Renal cortex interstitium (tissue), 11 donors: ENCODE measurements around the gene MUC20. TPM values are rescaled to one million over a fixed set of nuclear protein-coding genes. Genes with fewer than 3 reads are reported as not detected.
"Not testable (repeated sequence)": the region's sequence is repeated elsewhere in the genome, so short reads cannot be mapped to it uniquely, and the experiment has no call there.

ENCODE experiments used
- DNase-seq, 11 donors: peaks; one replicate each; pipeline ENCODE4 v3.0.0-alpha.2; 2013; ENCODE audit warnings: low read depth in 9 of 11, low spot score in 4 of 11; ENCODE audit errors: extremely low read depth in 1 of 11
- polyA plus RNA-seq, 3 donors: library from polyadenylated mRNA; unstranded; fragments of 120-200 nt; gene quantifications; one replicate each; pipeline ENCODE4 v1.2.1, GENCODE V29; 2013; ENCODE audit not compliant: insufficient read length in 3 of 3

The MUC20 gene
- polyA plus RNA-seq, 3 donors: 16.3 to 37.2 (median 16.7) TPM

DNA sequence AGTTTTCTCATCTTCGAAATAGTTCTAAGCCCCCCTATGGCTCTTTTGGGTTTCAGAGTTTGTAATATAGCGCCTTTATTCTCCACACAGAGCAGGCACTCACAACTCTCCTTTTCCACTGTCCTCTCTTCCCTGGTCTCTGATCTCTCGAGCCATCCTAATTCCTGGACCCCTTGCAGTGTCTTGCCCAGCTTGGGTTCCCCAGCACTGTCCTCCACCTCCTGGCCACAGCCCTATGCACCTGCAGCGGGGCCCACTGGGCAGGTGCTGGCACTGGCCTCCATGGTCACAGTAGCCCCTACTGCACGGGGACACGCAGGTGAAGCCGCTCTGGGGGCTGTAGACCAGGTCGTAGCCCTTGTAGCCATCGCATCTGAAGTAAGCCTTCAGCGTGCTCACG, 27.9 kb downstream of the MUC20 start:
- no peak for DNase-seq

DNA sequence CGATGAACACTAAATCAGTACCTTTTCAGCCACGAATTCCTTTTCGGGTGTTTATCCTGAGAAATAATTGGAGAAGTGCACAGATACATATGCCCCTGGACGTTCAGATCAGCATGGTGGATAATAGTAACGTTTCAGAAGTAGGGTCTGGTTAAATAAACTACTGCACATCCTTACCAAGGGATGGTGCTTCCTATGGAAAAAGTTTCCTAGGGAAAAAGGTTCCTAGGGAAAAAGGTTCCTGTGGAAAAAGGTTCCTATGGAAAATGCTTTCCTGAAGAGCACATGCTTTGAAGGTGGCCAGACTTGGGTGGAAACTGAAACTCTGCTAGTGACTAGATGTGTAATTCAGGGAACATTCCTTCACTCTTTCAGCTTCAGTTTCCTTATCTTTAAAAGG, 28.3 kb downstream of the MUC20 start:
- DNase-seq: not testable (repeated sequence)

DNA sequence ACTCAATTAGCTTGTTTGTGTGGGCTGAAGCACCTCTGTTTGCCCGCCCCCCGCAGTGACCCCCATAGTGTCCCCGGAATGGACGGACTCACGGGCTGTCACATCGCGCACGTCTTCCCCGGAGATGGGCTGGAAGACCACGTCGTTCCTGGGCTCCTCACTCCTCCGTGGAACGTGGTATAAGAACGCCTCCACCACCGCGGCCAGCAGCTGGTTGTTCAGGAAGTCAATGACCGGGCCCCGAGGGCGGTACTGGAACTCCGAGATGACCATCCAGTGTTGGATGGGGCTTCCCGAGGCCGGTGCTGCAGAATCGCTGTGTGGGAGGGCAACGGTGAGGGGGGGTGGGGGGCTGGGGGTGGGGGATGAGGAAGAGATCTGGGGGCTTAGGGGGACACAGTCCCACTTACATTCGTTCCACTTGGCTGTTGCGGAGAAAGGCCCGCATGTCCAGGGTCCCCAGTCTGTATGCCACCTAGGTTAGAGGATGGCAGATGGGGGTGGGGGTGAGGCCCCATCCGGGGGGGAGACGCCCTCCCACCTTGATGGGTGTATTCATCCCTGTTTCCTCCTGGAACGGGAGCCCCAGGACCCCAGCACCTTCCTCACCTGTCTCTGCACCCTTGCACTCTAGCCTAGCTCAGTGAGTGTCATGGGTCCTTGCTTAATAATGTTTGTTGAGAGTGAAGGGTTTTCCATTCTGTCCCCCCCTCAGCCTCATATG, 30.2 kb downstream of the MUC20 start:
- DNase-seq: no peak

DNA sequence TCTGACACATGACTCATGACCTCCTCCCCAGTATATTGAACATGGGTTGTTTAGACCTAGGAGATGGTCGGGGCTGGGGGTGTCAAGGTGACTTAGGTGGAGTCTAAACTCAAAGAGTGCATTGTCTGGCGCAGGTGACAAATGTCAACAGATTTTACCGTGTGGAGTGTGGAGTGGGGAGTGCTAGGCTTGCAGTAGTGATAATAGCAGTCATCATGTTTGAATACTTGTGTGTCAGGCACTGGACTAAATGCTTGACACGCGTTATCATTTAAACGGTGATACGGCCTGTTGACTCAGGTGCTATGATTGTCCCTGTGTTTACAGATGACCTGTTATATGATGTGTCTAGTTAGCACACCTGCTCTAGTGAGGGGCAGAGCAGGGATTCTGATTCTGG, 30.8 kb downstream of the MUC20 start:
- DNase-seq: no peak

DNA sequence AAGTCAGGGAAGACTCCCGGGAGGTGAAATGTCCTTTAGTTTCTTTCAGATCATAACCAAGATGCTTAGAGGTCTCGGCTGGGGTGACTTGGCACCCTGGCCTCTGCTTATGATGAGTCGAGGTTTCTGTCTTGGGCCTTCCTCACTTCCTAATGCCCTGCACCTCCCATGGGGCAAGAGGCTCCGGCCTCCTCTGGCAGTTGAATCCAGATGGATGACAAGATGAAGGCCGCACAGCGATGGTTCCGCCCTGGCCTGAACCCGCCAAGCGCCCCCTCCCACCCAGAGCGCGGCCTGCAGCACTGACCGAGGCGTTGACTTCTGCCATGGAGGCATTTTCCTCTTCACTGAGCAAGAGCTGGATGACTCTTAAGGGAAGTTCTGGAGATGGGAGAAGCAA, 31.3 kb downstream of the MUC20 start:
- DNase-seq: no peak

DNA sequence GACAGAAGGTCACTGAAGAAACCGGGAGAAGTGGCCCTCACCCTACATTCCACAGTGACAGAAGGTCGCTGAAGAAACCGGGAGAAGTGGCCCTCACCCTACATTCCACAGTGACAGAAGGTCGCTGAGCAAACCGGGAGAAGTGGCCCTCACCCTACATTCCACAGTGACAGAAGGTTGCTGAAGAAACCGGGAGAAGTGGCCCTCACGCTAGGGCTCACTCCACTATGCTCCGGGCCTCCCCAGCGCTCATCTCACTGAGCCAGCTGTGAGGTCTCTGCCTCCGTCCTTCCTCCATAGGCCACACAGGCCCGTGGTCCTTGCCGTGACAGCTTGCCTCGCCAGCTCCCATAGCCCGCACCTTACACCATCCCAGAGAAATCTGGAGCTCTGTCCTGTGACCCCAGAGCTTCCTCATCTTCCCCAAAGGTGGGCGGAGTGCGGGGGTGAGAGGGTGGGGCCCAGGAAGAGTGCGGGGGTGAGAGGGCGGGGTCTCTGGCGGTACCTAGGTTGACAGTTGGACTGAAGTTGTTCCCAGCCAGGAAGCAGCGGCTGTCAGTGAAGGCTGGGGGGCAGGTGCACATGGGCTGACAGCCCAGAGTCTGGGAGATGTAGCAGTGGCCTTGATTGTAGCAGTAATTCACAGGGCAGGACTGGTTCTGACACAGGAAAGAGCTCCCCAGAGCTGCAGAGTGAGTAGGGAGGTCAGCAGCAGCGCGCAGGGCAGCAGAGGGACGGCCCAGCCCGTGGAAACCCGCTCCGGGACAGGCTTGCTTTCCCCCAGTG, 32.0 kb downstream of the MUC20 start:
- no peak for DNase-seq

DNA sequence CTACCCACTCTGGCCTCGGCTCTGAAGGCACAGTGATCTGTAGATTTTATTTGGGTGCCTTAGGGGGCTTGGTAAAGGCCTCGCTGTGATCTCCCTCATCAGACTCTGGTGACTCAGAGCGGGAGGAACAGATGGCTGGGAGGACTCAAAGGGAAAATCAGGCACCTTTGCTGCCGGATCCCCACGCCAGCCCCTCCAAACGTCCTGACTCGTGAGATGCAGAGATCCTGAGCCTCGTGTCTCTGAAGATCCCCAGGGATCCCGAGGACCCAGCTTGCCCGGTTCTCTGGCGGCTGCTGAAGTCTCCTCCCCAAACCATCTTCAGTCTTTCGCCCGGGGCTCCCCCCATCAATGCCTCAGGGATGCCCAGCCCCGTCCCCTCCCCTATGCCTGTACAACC, 32.8 kb downstream of the MUC20 start:
- no peak for DNase-seq

DNA sequence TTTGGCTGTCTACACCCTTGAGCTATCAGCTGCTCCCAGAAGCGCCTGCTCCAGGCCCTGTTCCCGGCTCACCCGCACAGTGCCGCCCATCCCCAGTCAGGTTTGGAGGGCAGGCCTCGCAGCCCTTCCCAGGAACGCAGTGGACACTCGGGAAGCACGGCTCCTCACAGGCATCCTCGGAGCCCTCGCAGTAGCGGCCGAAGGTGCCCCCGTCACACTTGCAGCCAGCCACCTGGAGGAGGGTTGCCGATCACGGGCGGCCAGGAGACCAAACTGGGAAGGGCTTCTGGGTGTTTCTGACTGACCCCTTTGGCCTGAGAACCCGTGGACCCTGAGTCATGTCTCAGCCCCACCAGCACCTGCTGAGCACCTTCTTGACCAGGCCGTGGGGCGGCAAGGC, 33.4 kb downstream of the MUC20 start:
- DNase-seq: no peak

DNA sequence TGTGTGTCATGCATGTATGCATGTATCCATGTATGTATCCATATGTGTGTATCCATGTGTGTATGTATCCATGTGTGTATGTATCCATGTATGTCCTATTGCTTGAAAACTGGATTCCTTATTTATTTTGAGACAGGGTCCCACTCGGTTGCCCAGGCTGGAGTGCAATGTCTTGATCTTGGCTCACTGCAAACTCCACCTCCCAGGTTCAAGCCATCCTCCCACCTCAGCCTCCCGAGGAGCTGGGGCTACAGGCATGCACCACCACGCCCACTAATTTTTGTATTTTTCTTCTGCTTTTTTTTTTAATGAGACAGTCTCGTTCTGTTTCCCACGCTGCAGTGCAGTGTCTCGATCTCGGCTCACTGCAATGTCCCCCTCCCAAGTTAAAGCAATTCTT, 34.1 kb downstream of the MUC20 start:
- DNase-seq: no peak

DNA sequence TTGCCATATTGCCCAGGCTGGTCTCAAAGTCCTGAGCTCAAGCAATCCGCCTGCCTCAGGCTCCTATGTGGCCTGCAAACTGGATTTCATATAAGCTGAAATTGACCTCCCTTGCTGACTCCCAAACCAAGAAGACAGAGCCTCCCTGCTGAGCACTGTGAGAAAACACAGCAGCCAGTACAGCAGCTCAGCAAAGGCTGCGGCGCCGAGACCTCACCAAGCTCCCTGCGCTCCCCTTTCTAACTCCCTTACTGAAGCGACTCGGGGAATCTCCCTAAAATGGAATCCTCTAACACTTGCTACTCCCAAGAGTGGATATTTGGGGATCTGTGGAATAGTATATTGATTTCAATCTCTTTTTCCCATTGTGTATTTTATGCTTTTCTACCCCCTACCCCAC, 34.6 kb downstream of the MUC20 start:
- DNase-seq: no peak

DNA sequence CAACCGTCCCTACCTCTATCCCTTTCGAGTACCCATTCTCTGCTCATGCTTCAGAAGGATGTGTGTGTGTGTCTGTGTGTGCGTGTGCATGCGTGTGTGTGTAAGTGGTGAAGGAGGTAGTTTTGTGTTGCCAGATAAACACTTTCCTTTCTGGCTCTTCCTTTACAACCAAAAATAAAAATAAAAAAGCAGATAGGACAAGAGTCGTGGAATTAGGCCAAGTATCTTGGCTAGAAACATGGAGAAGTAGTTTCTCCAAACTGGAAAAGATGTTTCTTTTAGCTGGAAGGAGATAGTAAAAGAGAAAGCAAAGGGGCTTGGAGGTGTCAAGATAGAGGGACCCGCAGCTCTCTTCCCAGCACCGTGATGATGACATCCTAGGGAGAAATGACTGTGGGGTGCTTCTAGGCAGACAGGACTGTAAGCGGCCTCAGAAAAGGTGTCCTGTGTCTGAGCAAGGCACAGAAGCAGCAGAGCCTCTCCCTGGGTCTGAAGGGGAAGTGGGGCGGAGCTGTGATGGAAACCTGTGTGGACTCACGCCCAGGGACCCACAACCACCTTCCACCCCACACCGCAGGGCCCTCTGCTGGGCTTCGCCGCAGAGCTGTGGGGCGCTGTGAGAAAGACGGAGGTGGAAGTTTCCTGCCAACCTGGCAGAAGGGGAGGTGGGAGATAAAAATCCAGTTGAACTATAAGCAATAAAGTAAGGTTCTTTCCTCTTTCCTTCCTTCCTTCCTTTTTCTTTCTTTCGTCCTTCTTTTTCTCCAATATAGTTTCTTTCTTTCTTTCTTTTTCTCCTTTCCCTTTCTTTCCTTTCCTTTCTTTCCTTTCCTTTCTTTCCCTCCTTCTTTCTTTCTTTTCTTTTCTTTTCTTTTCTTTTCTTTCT, 35.3 kb downstream of the MUC20 start:
- no peak for DNase-seq

DNA sequence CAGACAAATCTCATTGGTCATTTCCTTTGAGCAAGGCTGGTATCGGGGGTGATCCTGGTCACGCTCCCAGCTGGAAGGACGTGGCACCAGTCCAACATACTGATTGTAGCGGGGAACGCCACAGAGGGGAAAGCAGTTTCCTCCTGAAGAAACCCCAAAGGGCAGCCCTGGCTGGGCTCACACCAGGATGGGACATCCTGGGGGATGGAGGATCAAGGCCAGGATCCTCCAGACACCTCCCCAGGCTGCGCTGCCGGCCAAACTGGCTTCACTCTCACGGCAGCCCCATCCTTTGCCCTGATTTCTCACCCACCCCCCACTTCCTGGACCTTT, 36.6 kb downstream of the MUC20 start:
- DNase-seq: no peak

DNA sequence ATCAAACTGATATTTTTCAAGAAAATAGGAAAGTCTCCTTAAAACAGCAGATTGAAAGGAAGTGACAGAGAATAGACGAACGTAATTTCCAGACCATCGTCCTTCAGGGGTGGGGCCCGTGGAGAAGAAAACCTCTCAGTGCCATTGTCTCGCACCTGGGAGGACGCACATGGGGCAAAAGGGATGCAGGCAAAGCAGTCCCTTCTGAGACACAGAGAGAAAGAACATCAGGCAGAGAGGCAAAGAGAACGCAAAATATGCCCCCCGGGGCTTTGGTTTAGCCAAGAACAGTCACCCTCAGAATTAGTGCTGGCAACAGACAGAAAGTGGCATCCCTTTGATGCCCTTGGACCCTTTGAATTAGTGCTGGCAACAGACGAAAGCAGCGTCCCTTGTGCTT, 37.0 kb downstream of the MUC20 start:
- DNase-seq: no peak

DNA sequence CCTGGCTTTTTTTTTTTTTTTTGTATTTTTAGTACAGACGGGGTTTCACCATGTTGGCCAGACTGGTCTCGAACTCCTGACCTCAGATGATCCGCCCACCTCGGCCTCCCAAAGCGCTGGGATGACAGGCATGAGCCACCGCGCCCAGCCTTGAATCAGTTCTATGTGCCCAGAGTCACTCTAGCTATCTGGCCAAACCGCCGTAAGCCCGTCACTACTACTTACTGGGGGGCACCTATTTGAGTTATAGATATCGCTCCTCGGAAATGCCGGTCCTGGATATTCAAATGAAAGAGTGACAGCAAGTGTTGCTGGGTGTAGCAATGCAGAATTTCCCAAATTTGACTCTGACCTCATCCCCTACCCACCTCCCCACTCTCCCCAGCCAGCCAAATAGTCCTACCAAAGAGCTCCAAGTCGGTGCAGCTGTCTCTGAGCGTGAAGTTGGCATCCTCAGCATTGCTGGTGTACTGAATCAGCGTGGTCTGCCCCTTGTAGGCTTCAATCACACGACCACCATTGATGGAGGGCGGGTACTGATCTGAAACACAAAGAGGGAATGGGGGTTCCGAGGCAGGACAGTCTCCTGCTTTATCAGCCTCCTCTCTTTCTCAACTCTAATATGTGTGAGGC, 38.1 kb downstream of the MUC20 start:
- DNase-seq: no peak

DNA sequence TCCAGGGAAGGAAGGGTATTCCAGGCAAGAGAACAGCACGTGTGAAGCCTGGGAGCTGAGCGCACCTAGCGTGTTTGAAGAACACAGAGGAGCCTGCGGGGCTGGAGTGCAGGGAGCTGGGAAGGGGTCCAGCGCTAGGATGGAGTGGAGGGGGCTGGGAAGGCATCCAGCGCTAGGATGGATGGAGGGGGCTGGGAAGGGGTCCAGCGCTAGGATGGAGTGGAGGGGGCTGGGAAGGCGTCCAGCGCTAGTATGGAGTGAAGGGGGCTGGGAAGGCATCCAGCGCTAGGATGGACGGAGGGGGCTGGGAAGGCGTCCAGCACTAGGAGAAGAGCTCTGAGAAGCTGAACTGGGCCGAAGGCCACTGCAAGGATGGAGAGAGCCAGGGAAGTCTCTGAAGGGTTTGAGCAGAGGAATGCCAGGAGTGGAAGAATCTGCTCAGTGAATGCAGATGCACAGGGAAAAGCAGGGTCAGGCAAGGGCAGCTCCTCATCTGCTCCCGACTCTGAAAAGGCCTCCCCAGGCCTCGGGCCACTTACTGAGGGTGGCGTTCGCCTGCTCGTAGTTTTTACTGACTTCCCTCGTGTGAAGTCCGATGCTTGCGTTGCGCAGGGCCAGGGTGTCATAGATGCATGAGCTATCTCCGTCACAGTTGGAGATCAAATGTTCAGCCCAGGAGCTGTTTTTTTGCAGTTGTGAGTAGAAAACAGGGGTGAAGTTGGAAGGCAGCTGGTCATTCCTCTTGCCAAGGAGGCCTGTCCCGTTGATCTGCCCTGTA, 39.8 kb downstream of the MUC20 start:
- DNase-seq: peak in 3 of 11 donors; percentile 33 to 45 (median 35)

DNA sequence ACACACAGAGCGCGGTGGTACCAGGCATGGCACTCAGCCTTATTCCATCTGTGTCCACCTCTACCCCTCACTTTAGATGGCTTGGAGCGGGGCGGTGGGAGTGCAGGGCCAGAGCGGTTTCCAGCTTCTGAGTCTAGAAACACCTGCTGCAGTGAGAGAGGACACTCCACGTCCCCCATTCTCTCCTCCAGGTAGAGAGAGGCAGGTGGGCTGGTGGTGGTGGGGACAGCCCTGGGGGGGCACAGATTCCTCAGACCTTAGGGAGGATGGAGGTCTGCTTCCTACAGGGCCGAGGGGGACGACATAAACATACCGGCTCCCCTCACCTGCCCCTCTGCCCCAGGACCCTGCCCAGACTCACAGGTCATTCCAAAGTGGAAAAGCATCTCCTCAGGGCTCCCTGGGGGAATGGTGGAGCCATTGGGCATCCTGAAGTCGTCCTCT, 40.4 kb downstream of the MUC20 start:
- no peak for DNase-seq

DNA sequence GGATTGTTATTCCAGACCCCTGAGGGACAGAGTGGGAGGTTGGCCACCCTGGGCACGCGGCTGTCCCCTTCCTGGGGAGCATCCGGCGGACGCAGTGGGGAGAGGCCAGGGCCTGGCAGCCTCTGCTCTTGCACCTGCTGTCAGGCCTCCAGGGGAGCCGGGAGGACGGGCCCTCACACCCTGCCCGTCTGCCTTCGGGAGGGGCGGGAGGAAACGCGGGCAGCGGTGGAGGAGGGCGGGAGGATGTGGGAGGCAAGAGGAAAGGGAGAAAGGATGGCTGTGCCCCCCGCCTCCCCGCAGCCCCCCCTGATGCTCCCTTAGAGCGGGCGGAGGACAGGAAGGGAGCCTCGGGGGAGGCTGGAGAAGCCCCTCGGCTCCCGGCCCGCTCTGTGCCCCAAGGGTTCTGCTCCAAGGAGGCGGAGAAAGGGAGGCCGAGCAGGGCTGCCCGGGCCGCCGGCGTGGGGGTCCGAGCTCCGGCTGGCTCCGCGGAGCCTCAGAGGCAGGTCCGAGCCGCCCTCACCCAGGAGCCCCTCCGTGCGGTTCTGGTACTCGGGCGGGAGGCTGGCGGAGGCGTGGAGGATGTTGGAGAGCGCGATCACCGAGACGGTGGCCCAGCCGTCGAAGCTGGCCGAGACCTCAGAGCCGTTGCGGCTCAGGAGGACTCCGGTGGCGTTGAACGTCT, 40.9 kb downstream of the MUC20 start:
- no peak for DNase-seq

DNA sequence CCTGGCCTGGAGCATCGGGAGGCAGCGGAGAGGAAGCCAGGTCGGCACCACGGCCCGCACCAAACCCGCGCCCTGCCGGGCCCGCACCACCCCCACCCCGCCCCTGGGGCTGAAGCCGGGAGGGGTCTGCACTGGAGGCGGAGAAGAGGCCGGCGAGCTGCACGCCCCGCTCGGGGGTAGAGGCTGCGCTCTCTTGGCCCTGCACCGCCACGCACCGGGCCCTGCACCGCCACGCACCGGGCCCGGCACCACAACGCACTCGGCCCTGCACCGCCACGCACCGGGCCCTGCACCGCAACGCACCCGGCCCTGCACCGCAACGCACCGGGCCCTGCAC, 41.4 kb downstream of the MUC20 start:
- no peak for DNase-seq
